Measurements from ENCODE around the gene DGKQ. TPM values are rescaled to one million over a fixed set of nuclear protein-coding genes. Genes with fewer than 3 reads are reported as not detected.

The DGKQ gene
- total and polyA plus RNA-seq, 2 of the 13 experiments (the other 11 are each of a cell fraction or from before 2014, with no cell fraction given), result 4.5 to 7.2 TPM

DNA sequence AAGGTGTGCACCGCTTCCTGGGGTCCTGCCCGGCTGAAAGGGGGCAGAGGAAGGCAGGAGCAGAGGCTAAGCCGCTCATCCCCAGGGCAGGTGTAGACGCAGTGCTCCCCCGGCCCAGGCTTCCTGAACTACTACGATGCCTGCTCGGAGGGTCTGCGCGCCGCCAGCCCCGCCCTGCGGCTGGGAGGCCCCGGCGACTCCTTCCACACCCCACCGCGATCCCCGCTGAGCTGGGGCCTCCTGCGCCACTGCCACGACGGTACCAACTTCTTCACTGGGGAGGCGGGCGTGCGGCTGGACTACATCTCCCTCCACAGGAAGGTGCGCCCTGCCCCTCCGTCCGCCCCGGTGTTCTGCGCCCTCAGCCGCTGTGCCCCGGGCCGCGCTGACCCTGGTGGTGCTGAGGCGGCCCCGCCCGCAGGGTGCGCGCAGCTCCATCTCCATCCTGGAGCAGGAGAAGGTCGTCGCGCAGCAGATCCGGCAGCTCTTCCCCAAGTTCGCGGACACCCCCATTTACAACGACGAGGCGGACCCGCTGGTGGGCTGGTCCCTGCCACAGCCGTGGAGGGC is 28.3 kb upstream of the DGKQ start:
- FAIRE-seq (no peak), DNase-seq (ENCODE audit: low spot score) (no peak), ATAC-seq (no peak)
- Histone ChIP-seq H3K79me2 (ENCODE audit: insufficient read depth, low read length) (no peaks in the 10 kb centered on the region), H3K36me3 (replicated peaks in 1 of 2; ENCODE audit: control insufficient read depth in 1 of 2, insufficient read depth in 2 of 2, low read length in 2 of 2) (no peaks in the 10 kb centered on the region), H4K20me1 (ENCODE audit: insufficient read depth, low read length) (no peaks in the 10 kb centered on the region), H3K9ac (ENCODE audit: insufficient read depth, low read depth, low read length) (no peak overlapping the region), H3K4me3 (replicated peaks in 1 of 3; ENCODE audit: insufficient read depth in 1 of 3, low read depth in 2 of 3, low read length in 3 of 3) (no peak overlapping the region), H3K4me1 (ENCODE audit: insufficient read depth, low read length) (peaks cover 13% of the 10 kb centered on the region), H3K27ac (ENCODE audit: extremely low read length, insufficient read depth, low read length) (no peak overlapping the region), H3K27me3 (ENCODE audit: control insufficient read depth in 1 of 2, insufficient read depth in 2 of 2, low read length in 2 of 2) (peaks cover 12 to 35% of the 10 kb centered on the region in 2 experiments; a peak in 4 of 5 replicates), H2AFZ (ENCODE audit: low read length) (no peak overlapping the region), H3K4me2 (ENCODE audit: low read depth, low read length) (no peak overlapping the region), H3K9me3 (ENCODE audit: low read length) (no peaks in the 10 kb centered on the region)
- POLR2A ChIA-PET, result no interaction called here
- no TSS peak for BruUV-seq (replicated peaks)
- CTCF ChIA-PET (ENCODE audit: low intra/inter-chr PET ratio, low total read pairs), result no interaction called here
- no peak for TF ChIP-seq ZBTB8A (CRISPR knock-in tag; IDR thresholded peaks at IDR 0.05; ENCODE audit: borderline replicate concordance, low read depth)
- TF ChIP-seq SIN3B (IDR thresholded peaks at IDR 0.05; ENCODE audit: low read length), result no peak
- TF ChIP-seq, protein P1, sequence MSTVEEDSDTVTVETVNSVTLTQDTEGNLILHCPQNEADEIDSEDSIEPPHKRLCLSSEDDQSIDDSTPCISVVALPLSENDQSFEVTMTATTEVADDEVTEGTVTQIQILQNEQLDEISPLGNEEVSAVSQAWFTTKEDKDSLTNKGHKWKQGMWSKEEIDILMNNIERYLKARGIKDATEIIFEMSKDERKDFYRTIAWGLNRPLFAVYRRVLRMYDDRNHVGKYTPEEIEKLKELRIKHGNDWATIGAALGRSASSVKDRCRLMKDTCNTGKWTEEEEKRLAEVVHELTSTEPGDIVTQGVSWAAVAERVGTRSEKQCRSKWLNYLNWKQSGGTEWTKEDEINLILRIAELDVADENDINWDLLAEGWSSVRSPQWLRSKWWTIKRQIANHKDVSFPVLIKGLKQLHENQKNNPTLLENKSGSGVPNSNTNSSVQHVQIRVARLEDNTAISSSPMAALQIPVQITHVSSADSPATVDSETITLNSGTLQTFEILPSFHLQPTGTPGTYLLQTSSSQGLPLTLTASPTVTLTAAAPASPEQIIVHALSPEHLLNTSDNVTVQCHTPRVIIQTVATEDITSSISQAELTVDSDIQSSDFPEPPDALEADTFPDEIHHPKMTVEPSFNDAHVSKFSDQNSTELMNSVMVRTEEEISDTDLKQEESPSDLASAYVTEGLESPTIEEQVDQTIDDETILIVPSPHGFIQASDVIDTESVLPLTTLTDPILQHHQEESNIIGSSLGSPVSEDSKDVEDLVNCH (CRISPR knock-in tag; IDR thresholded peaks at IDR 0.05), result no peak
- no peak for TF ChIP-seq ZNF20 (CRISPR knock-in tag; IDR thresholded peaks at IDR 0.05)
- TF ChIP-seq, protein P2, sequence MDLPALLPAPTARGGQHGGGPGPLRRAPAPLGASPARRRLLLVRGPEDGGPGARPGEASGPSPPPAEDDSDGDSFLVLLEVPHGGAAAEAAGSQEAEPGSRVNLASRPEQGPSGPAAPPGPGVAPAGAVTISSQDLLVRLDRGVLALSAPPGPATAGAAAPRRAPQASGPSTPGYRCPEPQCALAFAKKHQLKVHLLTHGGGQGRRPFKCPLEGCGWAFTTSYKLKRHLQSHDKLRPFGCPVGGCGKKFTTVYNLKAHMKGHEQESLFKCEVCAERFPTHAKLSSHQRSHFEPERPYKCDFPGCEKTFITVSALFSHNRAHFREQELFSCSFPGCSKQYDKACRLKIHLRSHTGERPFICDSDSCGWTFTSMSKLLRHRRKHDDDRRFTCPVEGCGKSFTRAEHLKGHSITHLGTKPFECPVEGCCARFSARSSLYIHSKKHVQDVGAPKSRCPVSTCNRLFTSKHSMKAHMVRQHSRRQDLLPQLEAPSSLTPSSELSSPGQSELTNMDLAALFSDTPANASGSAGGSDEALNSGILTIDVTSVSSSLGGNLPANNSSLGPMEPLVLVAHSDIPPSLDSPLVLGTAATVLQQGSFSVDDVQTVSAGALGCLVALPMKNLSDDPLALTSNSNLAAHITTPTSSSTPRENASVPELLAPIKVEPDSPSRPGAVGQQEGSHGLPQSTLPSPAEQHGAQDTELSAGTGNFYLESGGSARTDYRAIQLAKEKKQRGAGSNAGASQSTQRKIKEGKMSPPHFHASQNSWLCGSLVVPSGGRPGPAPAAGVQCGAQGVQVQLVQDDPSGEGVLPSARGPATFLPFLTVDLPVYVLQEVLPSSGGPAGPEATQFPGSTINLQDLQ (CRISPR knock-in tag; IDR thresholded peaks at IDR 0.05), result no peak
- no peak for TF ChIP-seq HOXA5 (CRISPR knock-in tag; IDR thresholded peaks at IDR 0.05)
- TF ChIP-seq, protein P3, sequence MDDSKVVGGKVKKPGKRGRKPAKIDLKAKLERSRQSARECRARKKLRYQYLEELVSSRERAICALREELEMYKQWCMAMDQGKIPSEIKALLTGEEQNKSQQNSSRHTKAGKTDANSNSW (CRISPR knock-in tag; IDR thresholded peaks at IDR 0.05; ENCODE audit: borderline replicate concordance), result no peak
- TF ChIP-seq ZNF24 (IDR thresholded peaks at IDR 0.05), result no peak
- no peak for TF ChIP-seq SRF (IDR thresholded peaks at IDR 0.05; ENCODE audit: low read depth, low read length)
- TF ChIP-seq ZNF577 (CRISPR knock-in tag; IDR thresholded peaks at IDR 0.05; ENCODE audit: borderline replicate concordance, low read depth), result no peak
- TF ChIP-seq, protein P4, sequence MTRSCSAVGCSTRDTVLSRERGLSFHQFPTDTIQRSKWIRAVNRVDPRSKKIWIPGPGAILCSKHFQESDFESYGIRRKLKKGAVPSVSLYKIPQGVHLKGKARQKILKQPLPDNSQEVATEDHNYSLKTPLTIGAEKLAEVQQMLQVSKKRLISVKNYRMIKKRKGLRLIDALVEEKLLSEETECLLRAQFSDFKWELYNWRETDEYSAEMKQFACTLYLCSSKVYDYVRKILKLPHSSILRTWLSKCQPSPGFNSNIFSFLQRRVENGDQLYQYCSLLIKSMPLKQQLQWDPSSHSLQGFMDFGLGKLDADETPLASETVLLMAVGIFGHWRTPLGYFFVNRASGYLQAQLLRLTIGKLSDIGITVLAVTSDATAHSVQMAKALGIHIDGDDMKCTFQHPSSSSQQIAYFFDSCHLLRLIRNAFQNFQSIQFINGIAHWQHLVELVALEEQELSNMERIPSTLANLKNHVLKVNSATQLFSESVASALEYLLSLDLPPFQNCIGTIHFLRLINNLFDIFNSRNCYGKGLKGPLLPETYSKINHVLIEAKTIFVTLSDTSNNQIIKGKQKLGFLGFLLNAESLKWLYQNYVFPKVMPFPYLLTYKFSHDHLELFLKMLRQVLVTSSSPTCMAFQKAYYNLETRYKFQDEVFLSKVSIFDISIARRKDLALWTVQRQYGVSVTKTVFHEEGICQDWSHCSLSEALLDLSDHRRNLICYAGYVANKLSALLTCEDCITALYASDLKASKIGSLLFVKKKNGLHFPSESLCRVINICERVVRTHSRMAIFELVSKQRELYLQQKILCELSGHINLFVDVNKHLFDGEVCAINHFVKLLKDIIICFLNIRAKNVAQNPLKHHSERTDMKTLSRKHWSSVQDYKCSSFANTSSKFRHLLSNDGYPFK (CRISPR knock-in tag; IDR thresholded peaks at IDR 0.05; ENCODE audit: borderline replicate concordance), result no peak
- TF ChIP-seq, protein P5, sequence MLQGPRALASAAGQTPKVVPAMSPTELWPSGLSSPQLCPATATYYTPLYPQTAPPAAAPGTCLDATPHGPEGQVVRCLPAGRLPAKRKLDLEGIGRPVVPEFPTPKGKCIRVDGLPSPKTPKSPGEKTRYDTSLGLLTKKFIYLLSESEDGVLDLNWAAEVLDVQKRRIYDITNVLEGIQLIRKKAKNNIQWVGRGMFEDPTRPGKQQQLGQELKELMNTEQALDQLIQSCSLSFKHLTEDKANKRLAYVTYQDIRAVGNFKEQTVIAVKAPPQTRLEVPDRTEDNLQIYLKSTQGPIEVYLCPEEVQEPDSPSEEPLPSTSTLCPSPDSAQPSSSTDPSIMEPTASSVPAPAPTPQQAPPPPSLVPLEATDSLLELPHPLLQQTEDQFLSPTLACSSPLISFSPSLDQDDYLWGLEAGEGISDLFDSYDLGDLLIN (CRISPR knock-in tag; IDR thresholded peaks at IDR 0.05; ENCODE audit: borderline replicate concordance), result no peak
- TF ChIP-seq MAFK (conservative IDR thresholded peaks at IDR 0.05 in 1 of 2, IDR thresholded peaks at IDR 0.05 in 1 of 2; ENCODE audit: low read length in 2 of 2), result no peak
- intact Hi-C loops (cut with micrococcal nuclease; ENCODE audit: unreplicated experiment), result no loop called here
- 92% methylated on average over 11 of the region's 48 CpGs for WGBS (ENCODE audit: low lambda C conversion rate)
- in situ Hi-C loops (cut with HindIII; ENCODE audit: extremely low pct_ligation_motif_present, low pct_unique_long_range_greater_than_20kb), result no loop called here
